Endodermal cell (in vitro differentiated cells): ENCODE measurements around the gene RASAL2. TPM values are rescaled to one million over a fixed set of nuclear protein-coding genes. Genes with fewer than 3 reads are reported as not detected.

Experiments used
- DNase-seq: peaks from one replicate; pipeline ENCODE4 v3.0.0-alpha.2; 2017
- H3K27ac ChIP-seq: 2 replicates; pipeline ENCODE4 v1.5.1; 2013; ENCODE audit warnings: mild to moderate bottlenecking, low read depth, low read length, moderate library complexity
- H3K27me3 ChIP-seq: 2 replicates; pipeline ENCODE4 v1.6.1; 2013; ENCODE audit warnings: mild to moderate bottlenecking, low read length, moderate library complexity; ENCODE audit not compliant: insufficient read depth, control insufficient read depth, poor library complexity, severe bottlenecking
- H3K36me3 ChIP-seq: 2 replicates; pipeline ENCODE4 v1.7.0; 2013; ENCODE audit warnings: mild to moderate bottlenecking, low read length, moderate library complexity; ENCODE audit not compliant: control insufficient read depth, insufficient read depth
- H3K4me1 ChIP-seq: one replicate; pipeline ENCODE4 v1.7.0; 2013; ENCODE audit warnings: low read length; ENCODE audit not compliant: control insufficient read depth, insufficient read depth
- H3K4me3 ChIP-seq: 2 replicates; pipeline ENCODE4 v1.5.1; 2013; ENCODE audit warnings: mild to moderate bottlenecking, low read length, moderate library complexity
- H3K9ac ChIP-seq: 2 replicates; pipeline ENCODE4 v1.6.1; 2013; ENCODE audit warnings: mild to moderate bottlenecking, low read length, moderate library complexity; ENCODE audit not compliant: poor library complexity, severe bottlenecking; ENCODE audit errors: extremely low read depth
- H3K9me3 ChIP-seq: 2 replicates; pipeline ENCODE4 v1.6.1; 2013; ENCODE audit warnings: mild to moderate bottlenecking, low read length, moderate library complexity; ENCODE audit not compliant: control insufficient read depth
- H3K27ac Mint-ChIP-seq: 2 replicates; pipeline ENCODE4 v1.8.0; 2020; ENCODE audit warnings: mixed read lengths
- H3K27me3 Mint-ChIP-seq: 2 replicates; pipeline ENCODE4 v1.8.0; 2021; ENCODE audit warnings: mild to moderate bottlenecking, mixed read lengths; ENCODE audit not compliant: insufficient read depth
- H3K36me3 Mint-ChIP-seq: 2 replicates; pipeline ENCODE4 v1.8.0; 2020; ENCODE audit warnings: low read depth, mixed read lengths
- H3K4me1 Mint-ChIP-seq: 2 replicates; pipeline ENCODE4 v1.8.0; 2020; ENCODE audit warnings: mixed read lengths
- H3K4me3 Mint-ChIP-seq: 2 replicates; pipeline ENCODE4 v1.8.0; 2020; ENCODE audit warnings: mild to moderate bottlenecking, moderate library complexity, mixed read lengths
- H3K9me3 Mint-ChIP-seq: 2 replicates; pipeline ENCODE4 v1.8.0; 2020; ENCODE audit warnings: mild to moderate bottlenecking, mixed read lengths
- WGBS, 2 experiments: methylation state at CpG; one replicate each; pipeline versions ENCODE4 v1.1.5 to v1.1.7; 2013; ENCODE audit warnings: missing lambda C conversion rate in 2 of 2, mixed read lengths in 1 of 2; ENCODE audit not compliant: insufficient coverage in 1 of 2, insufficient read length in 1 of 2; 5-methylcytosine and 5-hydroxymethylcytosine counted together
- total RNA-seq, 2 donors: library from RNA; stranded (reverse); fragmentation: NEBNext Ultra II Directional in 1 of 2; extraction: Animal tissue kit (Norgen Biotek cat#: 25700) in 1 of 2; gene quantifications; 2 replicates in 1 of 2; 3 replicates in 1 of 2; pipeline ENCODE4 v1.2.1, GENCODE V29; 2021
- TF ChIP-seq, protein P1 (sequence below): fragments of 200-600 bp; sonication (generic); conservative IDR thresholded peaks from 2 replicates; pipeline ENCODE4 v1.5.0; 2021; ENCODE audit warnings: antibody characterized with exemption, mild to moderate bottlenecking

Gene RASAL2
- total RNA-seq, 2 donors from 2014 or later = 21.8 to 22.1 TPM

DNA sequence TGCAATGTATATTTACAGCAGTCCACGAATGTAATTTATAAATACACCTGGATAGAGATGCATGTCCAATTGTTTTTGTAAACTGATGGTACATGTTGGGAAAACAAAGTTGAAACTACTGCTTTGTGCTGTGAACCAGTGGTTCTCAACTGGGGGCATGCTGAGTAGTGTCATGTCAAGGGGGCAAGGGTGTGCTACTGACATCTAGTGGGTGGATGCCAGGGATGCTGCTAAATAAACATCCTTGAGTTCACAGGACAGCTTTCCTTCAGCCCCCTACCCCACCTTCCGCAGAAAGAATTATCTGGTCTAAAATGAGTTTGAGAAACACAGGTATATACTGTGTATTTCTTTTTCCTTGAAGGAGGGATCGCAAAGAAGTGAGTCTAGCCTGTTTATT, 95.9 kb downstream of the RASAL2 start:
- H3K4me1 Mint-ChIP-seq = peaks cover 8% of the 10 kb centered on the region
- 73% methylated on average over 3 of the region's 3 CpGs; no CpG with 5 or more reads in 1 of the 2 experiments for WGBS, 2 experiments
- H3K4me3 Mint-ChIP-seq = no peak overlapping the region
- Histone ChIP-seq H3K27me3 (no peaks in the 10 kb centered on the region), H3K36me3 (no peaks in the 10 kb centered on the region), H3K9me3 (no peaks in the 10 kb centered on the region), H3K4me1 (no peaks in the 10 kb centered on the region), H3K4me3 (no peak overlapping the region), H3K27ac (no peak overlapping the region), H3K9ac (no peak overlapping the region)
- no peaks in the 10 kb centered on the region for H3K36me3 Mint-ChIP-seq
- H3K9me3 Mint-ChIP-seq = no peaks in the 10 kb centered on the region
- no peak overlapping the region for H3K27ac Mint-ChIP-seq
- TF ChIP-seq, protein P1, sequence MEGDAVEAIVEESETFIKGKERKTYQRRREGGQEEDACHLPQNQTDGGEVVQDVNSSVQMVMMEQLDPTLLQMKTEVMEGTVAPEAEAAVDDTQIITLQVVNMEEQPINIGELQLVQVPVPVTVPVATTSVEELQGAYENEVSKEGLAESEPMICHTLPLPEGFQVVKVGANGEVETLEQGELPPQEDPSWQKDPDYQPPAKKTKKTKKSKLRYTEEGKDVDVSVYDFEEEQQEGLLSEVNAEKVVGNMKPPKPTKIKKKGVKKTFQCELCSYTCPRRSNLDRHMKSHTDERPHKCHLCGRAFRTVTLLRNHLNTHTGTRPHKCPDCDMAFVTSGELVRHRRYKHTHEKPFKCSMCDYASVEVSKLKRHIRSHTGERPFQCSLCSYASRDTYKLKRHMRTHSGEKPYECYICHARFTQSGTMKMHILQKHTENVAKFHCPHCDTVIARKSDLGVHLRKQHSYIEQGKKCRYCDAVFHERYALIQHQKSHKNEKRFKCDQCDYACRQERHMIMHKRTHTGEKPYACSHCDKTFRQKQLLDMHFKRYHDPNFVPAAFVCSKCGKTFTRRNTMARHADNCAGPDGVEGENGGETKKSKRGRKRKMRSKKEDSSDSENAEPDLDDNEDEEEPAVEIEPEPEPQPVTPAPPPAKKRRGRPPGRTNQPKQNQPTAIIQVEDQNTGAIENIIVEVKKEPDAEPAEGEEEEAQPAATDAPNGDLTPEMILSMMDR = peak; percentile 84
- no peaks in the 10 kb centered on the region for H3K27me3 Mint-ChIP-seq
- peak; percentile 85 for DNase-seq

DNA sequence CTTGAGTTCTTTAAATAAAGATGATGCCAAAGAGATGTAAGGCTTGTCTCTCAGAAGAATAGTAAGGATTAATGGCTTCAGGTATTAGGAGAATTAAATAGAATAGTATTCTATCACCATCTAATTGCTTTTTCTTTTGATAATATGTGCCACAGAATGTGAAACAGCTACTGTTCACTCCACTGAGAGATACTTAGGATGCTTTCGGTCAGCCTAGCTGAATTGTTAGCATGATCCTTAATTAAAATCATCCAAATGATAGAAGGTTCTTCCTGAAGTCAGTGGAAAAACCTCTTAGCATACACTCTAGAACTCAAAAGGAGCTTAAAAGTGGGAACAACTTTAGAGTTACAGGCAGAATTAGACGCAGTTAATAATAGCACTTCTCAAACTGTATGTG, 97.0 kb downstream of the RASAL2 start:
- Mint-ChIP-seq H3K36me3 (no peaks in the 10 kb centered on the region), H3K4me1 (peaks cover 8% of the 10 kb centered on the region), H3K27ac (no peak overlapping the region), H3K9me3 (no peaks in the 10 kb centered on the region), H3K27me3 (no peaks in the 10 kb centered on the region), H3K4me3 (no peak overlapping the region)
- H3K27me3 ChIP-seq = no peaks in the 10 kb centered on the region
- no peaks in the 10 kb centered on the region for H3K9me3 ChIP-seq
- no peaks in the 10 kb centered on the region for H3K36me3 ChIP-seq
- no peak overlapping the region for H3K27ac ChIP-seq
- no peaks in the 10 kb centered on the region for H3K4me1 ChIP-seq
- H3K9ac ChIP-seq = no peak overlapping the region
- no peak for DNase-seq
- TF ChIP-seq, protein P1 = no peak
- H3K4me3 ChIP-seq = no peak overlapping the region
- 88 to 100% methylated on average over 1 to 2 of the region's 2 CpGs for WGBS, 2 experiments

DNA sequence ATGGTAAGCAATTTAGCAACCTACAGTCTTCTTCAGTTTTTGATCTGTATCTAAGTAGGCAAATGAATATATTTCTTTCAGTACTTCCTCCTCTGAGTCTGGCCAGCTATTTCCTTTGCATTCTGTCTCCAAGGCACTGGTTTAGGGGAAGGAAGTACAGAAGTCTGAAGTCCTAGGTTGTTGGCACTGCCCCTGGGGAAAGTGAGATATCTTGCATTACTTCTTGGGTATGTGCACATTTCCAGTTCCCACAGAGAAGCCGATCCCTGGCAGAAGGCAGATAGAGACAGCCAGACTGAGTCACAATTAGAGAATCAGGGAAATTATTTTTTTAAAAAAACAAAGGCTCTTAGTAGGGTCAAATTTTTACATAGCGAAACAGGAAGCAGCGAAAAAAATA, 98.8 kb downstream of the RASAL2 start:
- H3K4me1 ChIP-seq = no peaks in the 10 kb centered on the region
- no peaks in the 10 kb centered on the region for H3K9me3 ChIP-seq
- H3K27me3 Mint-ChIP-seq = no peaks in the 10 kb centered on the region
- H3K9ac ChIP-seq = no peak overlapping the region
- H3K4me3 Mint-ChIP-seq = no peak overlapping the region
- H3K27ac Mint-ChIP-seq = peak overlapping the region; percentile 36
- no peak for DNase-seq
- no peaks in the 10 kb centered on the region for H3K27me3 ChIP-seq
- peaks cover 8% of the 10 kb centered on the region for H3K4me1 Mint-ChIP-seq
- peaks cover 1% of the 10 kb centered on the region for H3K9me3 Mint-ChIP-seq
- whole genome bisulfite sequencing, 2 experiments = 95 to 100% methylated on average over 2 to 3 of the region's 3 CpGs
- no peaks in the 10 kb centered on the region for H3K36me3 ChIP-seq
- no peak overlapping the region for H3K4me3 ChIP-seq
- peaks cover 2% of the 10 kb centered on the region for H3K36me3 Mint-ChIP-seq
- H3K27ac ChIP-seq = no peak overlapping the region
- TF ChIP-seq, protein P1 = no peak
